Neural progenitor cell (in vitro differentiated cells): ENCODE measurements around the gene METTL6. TPM values are rescaled to one million over a fixed set of nuclear protein-coding genes. Genes with fewer than 3 reads are reported as not detected.
A peak's percentile ranks its signal among the peaks of the same experiment; 100 is the strongest.

Experiments used
- DNase-seq: peaks from one replicate; pipeline ENCODE4 v3.0.0-alpha.2; 2016; ENCODE audit warnings: low spot score
- H2AFZ ChIP-seq: fragments of 200-600 bp; sonication (generic); replicated peaks from 2 replicates; pipeline ENCODE4 v1.6.1; 2016; ENCODE audit warnings: antibody characterized with exemption
- H3F3A ChIP-seq: fragments of 200-600 bp; sonication (generic); 2 replicates; pipeline ENCODE4 v1.6.1; 2016; ENCODE audit warnings: antibody characterized with exemption, low read depth
- H3K27ac ChIP-seq: fragments of 200-600 bp; sonication (generic); 2 replicates; pipeline ENCODE4 v1.5.1; 2016; ENCODE audit warnings: mild to moderate bottlenecking
- H3K27me3 ChIP-seq: fragments of 200-600 bp; sonication (generic); 2 replicates; pipeline ENCODE4 v1.6.1; 2016; ENCODE audit warnings: mild to moderate bottlenecking, moderate library complexity
- H3K36me3 ChIP-seq: fragments of 200-600 bp; sonication (generic); 2 replicates; pipeline ENCODE4 v1.5.1; 2016
- H3K4me1 ChIP-seq: fragments of 200-600 bp; sonication (generic); 2 replicates; pipeline ENCODE4 v1.6.1; 2016; ENCODE audit warnings: mixed run types
- H3K4me2 ChIP-seq: fragments of 200-600 bp; sonication (generic); 2 replicates; pipeline ENCODE4 v1.6.1; 2016
- H3K4me3 ChIP-seq: fragments of 200-600 bp; sonication (generic); 2 replicates; pipeline ENCODE4 v1.5.1; 2016
- H3K79me2 ChIP-seq: fragments of 200-600 bp; sonication (generic); 2 replicates; pipeline ENCODE4 v1.6.1; 2016; ENCODE audit warnings: low read depth
- H3K9ac ChIP-seq: fragments of 200-600 bp; sonication (generic); 2 replicates; pipeline ENCODE4 v1.6.1; 2016
- H3K9me3 ChIP-seq: fragments of 200-600 bp; sonication (generic); 2 replicates; pipeline ENCODE4 v1.5.1; 2016; ENCODE audit warnings: low read depth
- H4K20me1 ChIP-seq: fragments of 200-600 bp; sonication (generic); 2 replicates; pipeline ENCODE4 v1.6.1; 2016; ENCODE audit warnings: low read depth
- H3K27ac Mint-ChIP-seq: 3 replicates; pipeline ENCODE4 v1.8.0; 2021; ENCODE audit warnings: mixed read lengths
- H3K27me3 Mint-ChIP-seq: 2 replicates; pipeline ENCODE4 v1.8.0; 2022; ENCODE audit warnings: low read depth, mild to moderate bottlenecking, inconsistent platforms, moderate library complexity, mixed read lengths; ENCODE audit not compliant: insufficient read depth
- H3K36me3 Mint-ChIP-seq: 3 replicates; pipeline ENCODE4 v1.8.0; 2021; ENCODE audit warnings: mixed read lengths
- H3K4me1 Mint-ChIP-seq: 3 replicates; pipeline ENCODE4 v1.8.0; 2021; ENCODE audit warnings: mixed read lengths
- H3K4me3 Mint-ChIP-seq: 3 replicates; pipeline ENCODE4 v1.8.0; 2021; ENCODE audit warnings: mild to moderate bottlenecking, moderate library complexity, mixed read lengths
- H3K9me3 Mint-ChIP-seq: 3 replicates; pipeline ENCODE4 v1.8.0; 2020; ENCODE audit warnings: mixed read lengths
- CTCF ChIP-seq: fragments of 200-600 bp; sonication (generic); IDR thresholded peaks from 2 replicates; pipeline ENCODE4 v1.5.1; 2017; ENCODE audit warnings: antibody characterized with exemption, mild to moderate bottlenecking
- EZH2 ChIP-seq: fragments of 200-600 bp; sonication (generic); IDR thresholded peaks from 2 replicates; pipeline ENCODE4 v1.6.1; 2017; ENCODE audit warnings: antibody characterized with exemption, mild to moderate bottlenecking, moderate library complexity
- EZH2phosphoT487 ChIP-seq: fragments of 200-600 bp; sonication (generic); IDR thresholded peaks from 2 replicates; pipeline ENCODE4 v1.6.1; 2017; ENCODE audit warnings: antibody characterized with exemption
- total RNA-seq: library from RNA; depleted of rRNA; stranded (reverse); fragments of >200 nt; gene quantifications from 2 replicates; pipeline ENCODE4 v1.2.3, GENCODE V29; 2015; ENCODE audit warnings: low replicate concordance

Gene METTL6
- total RNA-seq, 1 donor from 2014 or later: 34.9 TPM

- Histone ChIP-seq H3K9ac (no peak overlapping the region), H4K20me1 (peaks cover 13% of the 10 kb centered on the region), H3K4me2 (peak overlapping the region; percentile 81), H3K4me3 (peak overlapping the region; percentile 99), H3K27ac (no peak overlapping the region), H3K9me3 (no peaks in the 10 kb centered on the region), H3K79me2 (peaks cover 69% of the 10 kb centered on the region), H3K4me1 (peaks cover 17% of the 10 kb centered on the region), H3K27me3 (no peaks in the 10 kb centered on the region), H3F3A (no peaks in the 10 kb centered on the region), H2AFZ (no peak overlapping the region), H3K36me3 (no peaks in the 10 kb centered on the region)
- no peak overlapping the region for H3K27ac Mint-ChIP-seq
- peak overlapping the region; percentile 97 for H3K4me3 Mint-ChIP-seq
- no peaks in the 10 kb centered on the region for H3K9me3 Mint-ChIP-seq
- no peak for DNase-seq
- H3K4me1 Mint-ChIP-seq: peaks cover 34% of the 10 kb centered on the region
- TF ChIP-seq CTCF: no peak
- no peak for TF ChIP-seq EZH2
- TF ChIP-seq EZH2phosphoT487: no peak
- peaks cover 10% of the 10 kb centered on the region for H3K36me3 Mint-ChIP-seq
- no peaks in the 10 kb centered on the region for H3K27me3 Mint-ChIP-seq
These were observed 1.7 kb upstream of the METTL6 start for GRCh38 chr3:15429080-15429479.

GRCh38 chr3:15428539-15428938, 1.2 kb upstream of the METTL6 start:
- peak overlapping the region; percentile 64 for H3K27ac Mint-ChIP-seq
- peaks cover 69% of the 10 kb centered on the region for H3K79me2 ChIP-seq
- H3K9me3 Mint-ChIP-seq: no peaks in the 10 kb centered on the region

DNA sequence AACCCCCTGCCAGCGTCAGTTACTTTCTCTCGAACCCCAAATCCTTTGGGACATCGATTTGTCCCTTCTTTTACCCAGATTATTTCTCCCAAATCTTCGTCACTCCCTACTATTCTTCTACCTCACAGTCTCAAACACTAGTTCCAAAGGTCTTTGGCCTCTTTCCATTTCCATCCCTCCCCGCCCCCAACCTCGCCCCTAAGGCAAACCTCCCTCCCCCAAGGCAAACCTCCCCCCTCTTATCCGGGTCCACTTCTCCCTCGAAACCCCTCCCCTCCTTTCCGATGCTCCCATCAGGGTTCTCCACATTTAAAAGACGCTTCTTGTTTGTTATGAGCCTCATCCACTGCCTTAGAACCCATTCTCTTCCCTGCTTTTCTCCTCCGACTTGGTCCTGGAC, 637 bp upstream of the METTL6 start:
- H3F3A ChIP-seq: no peaks in the 10 kb centered on the region
- TF ChIP-seq EZH2phosphoT487: no peak
- TF ChIP-seq CTCF: no peak
- TF ChIP-seq EZH2: no peak
- no peaks in the 10 kb centered on the region for H3K36me3 ChIP-seq
- peak overlapping the region; percentile 97 for H3K4me3 Mint-ChIP-seq
- peaks cover 69% of the 10 kb centered on the region for H3K79me2 ChIP-seq
- peak; percentile 6 for DNase-seq
- H3K4me1 Mint-ChIP-seq: peaks cover 34% of the 10 kb centered on the region
- no peaks in the 10 kb centered on the region for H3K9me3 Mint-ChIP-seq
- peak overlapping the region; percentile 99 for H3K4me3 ChIP-seq
- peak overlapping the region; percentile 92 for H3K9ac ChIP-seq
- no peak overlapping the region for H3K27ac ChIP-seq
- H4K20me1 ChIP-seq: peaks cover 13% of the 10 kb centered on the region
- H3K4me2 ChIP-seq: peak overlapping the region; percentile 81
- H3K27ac Mint-ChIP-seq: peak overlapping the region; percentile 64
- peak overlapping the region; percentile 95 for H2AFZ ChIP-seq
- H3K27me3 Mint-ChIP-seq: no peaks in the 10 kb centered on the region
- H3K36me3 Mint-ChIP-seq: peaks cover 9% of the 10 kb centered on the region
- no peaks in the 10 kb centered on the region for H3K27me3 ChIP-seq
- H3K9me3 ChIP-seq: no peaks in the 10 kb centered on the region
- peaks cover 17% of the 10 kb centered on the region for H3K4me1 ChIP-seq

More at GRCh38 chr3:15428539-15428938, 1.2 kb upstream of the METTL6 start:
- Mint-ChIP-seq H3K36me3 (peaks cover 9% of the 10 kb centered on the region), H3K27me3 (no peaks in the 10 kb centered on the region), H3K4me1 (peaks cover 34% of the 10 kb centered on the region), H3K4me3 (peak overlapping the region; percentile 97)
- Histone ChIP-seq H4K20me1 (peaks cover 13% of the 10 kb centered on the region), H3K4me2 (peak overlapping the region; percentile 81), H3K4me3 (peak overlapping the region; percentile 99), H3F3A (no peaks in the 10 kb centered on the region), H3K36me3 (no peaks in the 10 kb centered on the region), H3K9me3 (no peaks in the 10 kb centered on the region), H3K9ac (peak overlapping the region; percentile 92), H2AFZ (no peak overlapping the region), H3K27me3 (no peaks in the 10 kb centered on the region), H3K4me1 (peaks cover 17% of the 10 kb centered on the region), H3K27ac (no peak overlapping the region)
- DNase-seq: no peak
- no peak for TF ChIP-seq CTCF
